HG02852 (cell line): ENCODE data around the gene MRPS22.
A peak's percentile ranks its signal among the peaks of the same experiment; 100 is the strongest.

ENCODE experiments used
- ATAC-seq: cut with Tn5 transposase; IDR thresholded peaks from one replicate; pipeline ENCODE4 v1.9.1; 2021; ENCODE audit warnings: mild to moderate bottlenecking, moderate library complexity; ENCODE audit not compliant: unreplicated experiment

The MRPS22 gene

GRCh38 chr3:139343895-139344856, at the start of gene MRPS22:
MRPS22 (plus strand) TSS chr3:139344020; CDS start chr3:139344027, 7 bp downstream.
- ATAC-seq, result peak; percentile 99

GRCh38 chr3:139295040-139295439, 48.8 kb upstream of the MRPS22 start:
- ATAC-seq, result no peak

- no peak for ATAC-seq
Measured at GRCh38 chr3:139296141-139296718, 47.6 kb upstream of the MRPS22 start.

- no peak for ATAC-seq
Measured at GRCh38 chr3:139297588-139298311, 46.1 kb upstream of the MRPS22 start.

- no peak for ATAC-seq
Measured at GRCh38 chr3:139299261-139300132, 44.3 kb upstream of the MRPS22 start.

GRCh38 chr3:139300416-139300815, 43.4 kb upstream of the MRPS22 start:
- no peak for ATAC-seq

- no peak for ATAC-seq
Measured at GRCh38 chr3:139301183-139301582, 42.6 kb upstream of the MRPS22 start.

- ATAC-seq, result no peak
Measured at GRCh38 chr3:139301654-139302053, 42.2 kb upstream of the MRPS22 start.

GRCh38 chr3:139302084-139302800, 41.6 kb upstream of the MRPS22 start:
- ATAC-seq, result no peak

GRCh38 chr3:139302801-139303113, 41.1 kb upstream of the MRPS22 start:
- no peak for ATAC-seq

GRCh38 chr3:139303216-139303615, 40.6 kb upstream of the MRPS22 start:
- no peak for ATAC-seq

GRCh38 chr3:139304383-139304782, 39.4 kb upstream of the MRPS22 start:
- no peak for ATAC-seq

- no peak for ATAC-seq
Measured at GRCh38 chr3:139306078-139306477, 37.7 kb upstream of the MRPS22 start.

GRCh38 chr3:139307072-139307491, 36.7 kb upstream of the MRPS22 start:
- no peak for ATAC-seq

- no peak for ATAC-seq
Measured at GRCh38 chr3:139307601-139308555, 35.9 kb upstream of the MRPS22 start.

- ATAC-seq, result no peak
Measured at GRCh38 chr3:139308560-139308959, 35.3 kb upstream of the MRPS22 start.

GRCh38 chr3:139309061-139309591, 34.7 kb upstream of the MRPS22 start:
- ATAC-seq, result no peak

GRCh38 chr3:139309880-139310279, 33.9 kb upstream of the MRPS22 start:
- no peak for ATAC-seq

- no peak for ATAC-seq
Measured at GRCh38 chr3:139310474-139310933, 33.3 kb upstream of the MRPS22 start.
